ENCODE measurements around the gene MB21D2.

The MB21D2 gene

GRCh38 chr3:192904632-192905289, 12.9 kb downstream of the MB21D2 start:
- TF ChIP-seq, protein P1, sequence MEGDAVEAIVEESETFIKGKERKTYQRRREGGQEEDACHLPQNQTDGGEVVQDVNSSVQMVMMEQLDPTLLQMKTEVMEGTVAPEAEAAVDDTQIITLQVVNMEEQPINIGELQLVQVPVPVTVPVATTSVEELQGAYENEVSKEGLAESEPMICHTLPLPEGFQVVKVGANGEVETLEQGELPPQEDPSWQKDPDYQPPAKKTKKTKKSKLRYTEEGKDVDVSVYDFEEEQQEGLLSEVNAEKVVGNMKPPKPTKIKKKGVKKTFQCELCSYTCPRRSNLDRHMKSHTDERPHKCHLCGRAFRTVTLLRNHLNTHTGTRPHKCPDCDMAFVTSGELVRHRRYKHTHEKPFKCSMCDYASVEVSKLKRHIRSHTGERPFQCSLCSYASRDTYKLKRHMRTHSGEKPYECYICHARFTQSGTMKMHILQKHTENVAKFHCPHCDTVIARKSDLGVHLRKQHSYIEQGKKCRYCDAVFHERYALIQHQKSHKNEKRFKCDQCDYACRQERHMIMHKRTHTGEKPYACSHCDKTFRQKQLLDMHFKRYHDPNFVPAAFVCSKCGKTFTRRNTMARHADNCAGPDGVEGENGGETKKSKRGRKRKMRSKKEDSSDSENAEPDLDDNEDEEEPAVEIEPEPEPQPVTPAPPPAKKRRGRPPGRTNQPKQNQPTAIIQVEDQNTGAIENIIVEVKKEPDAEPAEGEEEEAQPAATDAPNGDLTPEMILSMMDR (conservative IDR thresholded peaks at IDR 0.05; ENCODE audit: low read depth, low read length) = no peak
- no peak for DNase-seq (ENCODE audit: low read depth)

GRCh38 chr3:192902549-192902948, 15.1 kb downstream of the MB21D2 start:
- no peak for DNase-seq (ENCODE audit: low read depth)
- TF ChIP-seq, protein P1 (conservative IDR thresholded peaks at IDR 0.05; ENCODE audit: low read depth, low read length) = no peak
- no peak overlapping the region for H3K4me3 ChIP-seq (ENCODE audit: low read depth, low read length)

More at GRCh38 chr3:192904632-192905289, 12.9 kb downstream of the MB21D2 start:
- H3K4me3 ChIP-seq (ENCODE audit: low read depth, low read length) = no peak overlapping the region

DNA sequence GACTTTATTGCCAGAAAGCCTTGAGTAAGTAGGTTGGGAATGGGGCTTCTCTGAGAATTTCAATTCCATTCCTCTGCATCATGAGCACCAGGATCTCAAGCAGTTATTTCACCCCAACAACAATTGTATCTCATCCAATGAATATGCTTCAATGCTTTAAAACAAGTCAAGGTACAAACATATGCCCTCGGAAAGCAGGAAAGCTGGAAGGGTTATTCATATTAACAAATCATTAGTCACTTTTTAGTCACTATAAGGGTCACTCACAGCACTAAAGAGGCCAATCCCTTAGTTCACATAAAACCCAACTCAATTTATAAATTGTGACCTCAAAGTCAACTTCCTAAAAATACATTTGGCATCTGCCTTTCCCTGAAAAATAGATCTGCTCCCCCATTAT, 16.2 kb downstream of the MB21D2 start:
- peak; percentile 80 for DNase-seq (ENCODE audit: low read depth)
- H3K4me3 ChIP-seq (ENCODE audit: low read depth, low read length) = no peak overlapping the region
- TF ChIP-seq, protein P1 (conservative IDR thresholded peaks at IDR 0.05; ENCODE audit: low read depth, low read length) = no peak

DNA sequence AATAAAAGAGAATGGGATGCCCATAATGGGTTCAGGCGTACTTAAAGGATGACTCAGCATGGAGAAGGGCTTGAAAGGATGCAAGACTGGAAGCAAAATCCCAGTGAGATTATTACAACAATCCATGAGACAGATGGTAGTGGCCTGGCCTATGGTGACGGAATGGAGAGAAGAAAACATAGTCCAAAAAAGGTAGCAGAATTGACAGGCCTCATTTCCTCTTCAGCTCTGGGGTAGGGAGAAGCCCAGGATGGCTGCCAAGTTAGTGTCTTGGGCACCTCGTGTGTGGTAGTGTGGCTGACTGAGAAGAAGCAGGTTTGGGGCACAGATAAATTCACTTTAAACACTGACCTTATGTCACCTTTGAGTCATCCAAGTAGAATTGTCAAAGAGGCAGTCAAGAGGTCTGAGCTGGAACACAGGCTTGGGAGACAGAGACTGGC, 18.1 kb downstream of the MB21D2 start:
- DNase-seq (ENCODE audit: low read depth) = peak; percentile 66
- H3K4me3 ChIP-seq (ENCODE audit: low read depth, low read length) = no peak overlapping the region
- TF ChIP-seq, protein P1 (conservative IDR thresholded peaks at IDR 0.05; ENCODE audit: low read depth, low read length) = no peak

DNA sequence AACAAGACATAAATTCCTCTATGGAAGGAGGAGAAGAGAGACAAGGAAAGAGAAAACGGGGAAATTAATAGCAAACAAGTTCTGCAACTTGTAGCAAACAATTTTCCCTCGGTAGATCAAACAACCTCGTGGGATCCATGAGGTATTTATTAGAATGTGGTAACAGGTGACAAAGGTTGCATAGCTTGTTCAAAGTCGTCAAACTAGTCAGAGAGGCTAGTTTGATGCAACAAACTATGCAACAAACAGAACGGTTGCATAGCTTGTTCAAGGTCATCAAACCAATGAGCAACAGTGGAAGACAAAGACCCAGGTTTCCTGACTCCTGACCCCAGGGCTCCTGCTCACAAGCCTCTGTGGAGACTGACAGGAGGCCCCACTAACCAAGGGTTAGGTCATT, 20.7 kb downstream of the MB21D2 start:
- H3K4me3 ChIP-seq (ENCODE audit: low read depth, low read length) = no peak overlapping the region
- DNase-seq (ENCODE audit: low read depth) = no peak
- TF ChIP-seq, protein P1 (conservative IDR thresholded peaks at IDR 0.05; ENCODE audit: low read depth, low read length) = no peak

- no peak overlapping the region for H3K4me3 ChIP-seq (ENCODE audit: low read depth, low read length)
- TF ChIP-seq, protein P1 (conservative IDR thresholded peaks at IDR 0.05; ENCODE audit: low read depth, low read length) = no peak
- no peak for DNase-seq (ENCODE audit: low read depth)
These were observed 21.4 kb downstream of the MB21D2 start for GRCh38 chr3:192896208-192896607.

DNA sequence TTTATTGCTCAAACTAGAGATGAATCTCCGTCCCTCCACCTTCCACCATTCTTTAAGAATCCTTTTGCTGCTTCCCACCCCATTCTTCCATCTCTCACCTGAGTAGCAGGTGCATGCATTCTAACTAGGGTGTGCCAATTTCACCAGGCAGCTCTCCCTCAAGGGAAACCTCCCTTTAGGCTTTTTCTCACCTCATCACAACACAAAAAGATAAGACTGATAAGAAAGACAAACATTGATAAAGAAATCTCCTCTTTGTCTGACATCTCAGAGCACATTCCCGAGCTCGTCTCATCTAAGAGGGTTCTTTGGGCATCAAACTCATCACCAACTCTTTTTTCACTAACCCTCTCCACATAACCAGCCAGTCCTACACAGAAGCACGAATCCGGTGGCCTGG, 23.0 kb downstream of the MB21D2 start:
- DNase-seq (ENCODE audit: low read depth) = no peak
- TF ChIP-seq, protein P1 (conservative IDR thresholded peaks at IDR 0.05; ENCODE audit: low read depth, low read length) = no peak
- no peak overlapping the region for H3K4me3 ChIP-seq (ENCODE audit: low read depth, low read length)
